GM18909 (cell line): ENCODE measurements around the gene L1CAM.
A peak's percentile ranks its signal among the peaks of the same experiment; 100 is the strongest.

Experiments
- ATAC-seq: cut with Tn5 transposase; IDR thresholded peaks from one replicate; pipeline ENCODE4 v1.9.1; 2021; ENCODE audit warnings: mild to moderate bottlenecking; ENCODE audit not compliant: unreplicated experiment, poor library complexity

Gene L1CAM, protein sequence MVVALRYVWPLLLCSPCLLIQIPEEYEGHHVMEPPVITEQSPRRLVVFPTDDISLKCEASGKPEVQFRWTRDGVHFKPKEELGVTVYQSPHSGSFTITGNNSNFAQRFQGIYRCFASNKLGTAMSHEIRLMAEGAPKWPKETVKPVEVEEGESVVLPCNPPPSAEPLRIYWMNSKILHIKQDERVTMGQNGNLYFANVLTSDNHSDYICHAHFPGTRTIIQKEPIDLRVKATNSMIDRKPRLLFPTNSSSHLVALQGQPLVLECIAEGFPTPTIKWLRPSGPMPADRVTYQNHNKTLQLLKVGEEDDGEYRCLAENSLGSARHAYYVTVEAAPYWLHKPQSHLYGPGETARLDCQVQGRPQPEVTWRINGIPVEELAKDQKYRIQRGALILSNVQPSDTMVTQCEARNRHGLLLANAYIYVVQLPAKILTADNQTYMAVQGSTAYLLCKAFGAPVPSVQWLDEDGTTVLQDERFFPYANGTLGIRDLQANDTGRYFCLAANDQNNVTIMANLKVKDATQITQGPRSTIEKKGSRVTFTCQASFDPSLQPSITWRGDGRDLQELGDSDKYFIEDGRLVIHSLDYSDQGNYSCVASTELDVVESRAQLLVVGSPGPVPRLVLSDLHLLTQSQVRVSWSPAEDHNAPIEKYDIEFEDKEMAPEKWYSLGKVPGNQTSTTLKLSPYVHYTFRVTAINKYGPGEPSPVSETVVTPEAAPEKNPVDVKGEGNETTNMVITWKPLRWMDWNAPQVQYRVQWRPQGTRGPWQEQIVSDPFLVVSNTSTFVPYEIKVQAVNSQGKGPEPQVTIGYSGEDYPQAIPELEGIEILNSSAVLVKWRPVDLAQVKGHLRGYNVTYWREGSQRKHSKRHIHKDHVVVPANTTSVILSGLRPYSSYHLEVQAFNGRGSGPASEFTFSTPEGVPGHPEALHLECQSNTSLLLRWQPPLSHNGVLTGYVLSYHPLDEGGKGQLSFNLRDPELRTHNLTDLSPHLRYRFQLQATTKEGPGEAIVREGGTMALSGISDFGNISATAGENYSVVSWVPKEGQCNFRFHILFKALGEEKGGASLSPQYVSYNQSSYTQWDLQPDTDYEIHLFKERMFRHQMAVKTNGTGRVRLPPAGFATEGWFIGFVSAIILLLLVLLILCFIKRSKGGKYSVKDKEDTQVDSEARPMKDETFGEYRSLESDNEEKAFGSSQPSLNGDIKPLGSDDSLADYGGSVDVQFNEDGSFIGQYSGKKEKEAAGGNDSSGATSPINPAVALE

GRCh38 chrX:153885968-153886903 lies at the start of gene L1CAM:
Gene L1CAM, minus strand, starts transcription at chrX:153886173. Its CDS starts 10,337 bp downstream, at chrX:153875836.
- ATAC-seq = no peak

- no peak for ATAC-seq
These were observed 49.4 kb upstream of the L1CAM start for GRCh38 chrX:153935326-153935851.

DNA sequence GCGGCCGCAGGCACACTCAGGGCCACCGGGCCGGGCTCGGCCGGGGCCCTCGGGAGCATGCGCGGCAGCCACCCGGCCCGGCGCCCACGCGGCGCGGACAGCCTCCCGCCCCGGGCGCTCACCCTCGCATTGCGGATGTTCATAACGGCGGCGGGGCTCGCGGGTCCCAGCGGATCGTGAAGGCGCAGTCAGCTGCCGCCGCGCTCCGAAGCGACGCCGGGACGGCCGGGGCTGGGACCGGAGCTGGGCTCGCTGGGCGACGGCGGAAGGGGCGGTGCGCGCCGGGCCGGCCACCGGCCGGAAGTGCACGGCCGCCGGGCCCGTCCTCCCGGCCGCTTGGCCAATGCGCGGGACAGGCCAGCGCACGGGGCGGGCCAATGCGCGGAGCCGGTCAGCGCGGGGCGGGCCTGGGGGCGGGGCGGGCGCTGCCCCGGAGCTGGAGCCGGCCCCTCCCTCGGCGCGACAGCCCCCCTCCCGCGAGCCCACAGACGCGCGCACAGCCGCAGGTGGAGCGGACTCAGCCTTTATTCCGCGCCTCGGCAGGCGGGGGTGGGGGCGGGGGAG lies 48.9 kb upstream of the L1CAM start, which contains the start of gene NAA10:
TSS of gene NAA10 (minus strand) at position 276 of the 564 bp plus-strand sequence. CDS start at position 143, 133 bp downstream.
- ATAC-seq = peak; percentile 81

DNA sequence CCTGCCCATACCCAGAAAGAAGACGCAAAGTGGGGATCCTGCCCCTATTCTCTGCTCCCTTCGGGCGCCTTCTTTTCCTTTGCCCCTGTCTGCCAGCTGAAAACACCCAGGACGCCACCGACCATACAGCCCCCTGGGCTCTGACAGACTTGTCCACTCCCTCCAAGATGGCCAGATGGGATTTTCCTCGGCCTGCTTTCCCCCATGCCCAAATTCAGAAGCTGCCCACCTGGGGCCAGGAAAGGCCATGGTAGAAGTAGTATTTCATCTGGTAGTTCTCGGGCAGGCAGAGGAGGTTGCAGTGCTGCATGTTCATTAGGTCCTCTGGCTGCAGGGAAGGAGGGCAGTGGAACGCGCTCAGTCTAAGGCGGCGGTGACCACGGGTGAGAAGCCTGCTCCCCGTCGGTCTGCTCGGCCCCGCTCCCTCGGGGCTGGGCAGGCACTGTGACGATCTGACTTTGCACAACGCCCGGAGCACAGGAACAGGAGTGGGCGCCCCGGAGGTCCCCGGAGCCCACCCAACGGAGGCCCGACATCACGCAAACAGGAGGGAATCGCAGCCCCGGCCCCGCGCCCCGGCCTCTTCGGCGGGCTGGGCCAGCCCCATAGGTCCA lies 48.3 kb upstream of the L1CAM start:
- no peak for ATAC-seq

- no peak for ATAC-seq
These were observed 47.8 kb upstream of the L1CAM start for GRCh38 chrX:153933748-153934147.

GRCh38 chrX:153932220-153932915 lies 46.4 kb upstream of the L1CAM start:
- no peak for ATAC-seq

DNA sequence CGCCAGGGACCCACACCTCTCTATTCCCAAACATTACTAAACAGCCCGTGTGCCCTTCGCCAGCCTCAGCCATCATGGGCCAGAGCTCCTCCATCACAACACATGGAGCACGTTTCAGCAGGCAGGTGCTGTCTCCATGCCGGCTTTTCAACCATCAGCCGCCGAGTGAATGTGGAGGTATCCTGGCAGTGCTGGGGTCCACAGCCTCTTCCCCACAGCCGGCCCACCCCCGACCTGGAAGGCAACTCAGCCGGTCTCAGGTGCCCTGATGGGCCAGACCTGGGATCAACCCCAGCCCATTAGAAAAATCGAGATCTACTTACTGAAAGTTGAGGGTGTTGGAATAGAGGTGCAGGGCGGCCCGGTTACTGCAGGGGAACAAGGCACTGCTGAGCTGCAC lies 45.8 kb upstream of the L1CAM start:
- ATAC-seq = no peak

DNA sequence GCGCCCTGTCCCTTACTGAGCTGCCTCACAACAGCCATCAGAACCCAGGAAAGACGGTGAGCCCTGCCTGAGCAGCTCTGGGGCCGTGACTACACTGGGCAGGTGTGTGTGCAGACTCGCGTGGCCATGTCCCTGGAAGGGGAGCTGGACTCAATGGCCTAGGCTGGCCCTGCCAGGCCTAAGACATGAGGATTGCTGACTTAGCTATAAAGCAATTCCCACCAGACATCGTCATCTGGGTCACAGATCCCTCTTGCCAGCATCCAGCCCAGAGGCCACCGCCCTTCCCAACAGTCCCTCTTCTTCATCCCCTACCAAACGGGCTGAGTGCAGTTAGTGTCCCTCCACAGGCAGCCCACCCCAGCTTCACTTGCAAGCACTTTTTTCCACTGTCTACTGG lies 45.2 kb upstream of the L1CAM start:
- no peak for ATAC-seq

DNA sequence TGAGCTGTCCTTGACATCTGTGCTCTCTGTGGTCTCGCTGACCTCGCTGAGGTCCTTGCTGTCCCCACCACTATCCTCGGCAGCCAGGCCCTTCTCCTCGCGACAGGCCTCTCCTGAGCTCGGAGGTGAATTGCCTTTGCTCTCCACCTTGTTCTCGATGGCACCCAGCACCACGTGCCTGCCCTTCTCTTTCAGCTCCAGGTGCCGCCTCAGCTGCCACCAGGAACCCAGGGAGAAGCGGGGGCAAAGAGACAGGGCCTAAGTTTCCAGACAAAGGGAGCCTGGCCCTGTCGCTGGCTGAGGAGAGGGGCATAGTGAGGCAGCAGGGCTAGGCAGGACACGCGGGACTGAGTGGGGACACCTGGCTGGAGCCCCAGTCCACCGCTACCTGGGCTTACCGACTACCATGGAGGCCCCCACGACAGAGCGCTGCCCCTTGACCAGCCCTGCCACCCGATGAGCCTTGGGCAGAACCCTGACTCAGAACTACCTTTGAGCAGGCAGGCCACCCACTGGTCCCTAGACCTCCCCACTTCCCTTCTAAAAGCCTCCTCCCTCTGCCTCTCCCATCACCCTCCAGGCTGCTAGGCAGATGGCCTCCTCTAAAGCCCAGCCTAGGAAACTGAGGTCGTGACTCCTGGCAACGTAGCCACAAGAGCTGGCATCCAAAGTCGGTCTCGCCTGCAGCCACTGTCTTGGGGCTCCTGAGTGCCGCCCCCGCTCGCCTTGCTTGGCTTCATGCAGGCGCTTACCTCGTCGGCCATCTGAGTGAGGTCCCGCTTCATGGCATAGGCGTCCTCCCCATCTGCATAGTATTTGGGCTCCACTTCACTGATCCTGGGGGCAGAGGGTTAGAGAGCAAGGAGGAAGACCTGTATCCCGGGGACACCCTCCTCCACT lies 44.3 kb upstream of the L1CAM start:
- no peak for ATAC-seq

DNA sequence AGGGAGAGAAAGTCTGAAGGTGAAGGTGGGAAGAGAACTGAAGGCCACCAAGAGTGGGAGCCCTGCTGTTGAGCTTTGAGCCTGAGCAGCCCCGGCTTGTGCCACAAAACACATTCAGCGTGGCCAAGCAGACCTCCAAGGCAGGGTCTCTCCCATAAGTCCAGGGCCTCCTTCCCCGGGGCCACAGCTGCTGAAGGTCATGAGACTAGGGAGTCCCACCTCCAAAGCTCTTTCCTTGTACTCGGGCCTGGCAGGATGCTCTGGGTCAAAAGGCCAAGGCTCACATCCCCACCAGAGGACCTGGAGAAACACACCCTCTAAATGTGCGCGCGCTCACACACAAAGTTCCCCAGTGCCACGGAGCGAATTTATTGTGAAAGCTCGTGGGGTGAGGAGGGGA lies 43.6 kb upstream of the L1CAM start:
- ATAC-seq = no peak

GRCh38 chrX:153928846-153929245 lies 42.9 kb upstream of the L1CAM start:
- ATAC-seq = no peak

GRCh38 chrX:153927922-153928760 lies 42.2 kb upstream of the L1CAM start:
- ATAC-seq = peak; percentile 64

DNA sequence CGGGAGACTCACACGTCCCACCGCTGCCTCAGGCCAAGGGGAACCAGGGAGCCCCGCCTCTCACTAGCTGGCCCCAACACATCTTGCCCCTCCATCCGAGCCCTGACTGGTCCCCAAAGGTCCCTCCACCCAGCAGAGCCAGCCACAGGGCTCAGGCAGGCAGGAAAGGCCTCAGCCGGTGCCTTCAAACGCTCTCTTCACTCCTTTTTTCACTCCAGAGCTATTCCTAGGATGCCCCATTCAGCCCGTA lies 41.6 kb upstream of the L1CAM start:
- ATAC-seq = no peak

GRCh38 chrX:153926858-153927671 lies 41.1 kb upstream of the L1CAM start:
- ATAC-seq = peak; percentile 66

GRCh38 chrX:153926552-153926857 lies 40.5 kb upstream of the L1CAM start:
- ATAC-seq = peak; percentile 4
